ENCODE results near the gene CPT1A.

CPT1A gene

GRCh38 chr11:68710409-68710808, 131.3 kb downstream of the CPT1A start:
- DNase-seq (ENCODE audit: low read depth in 2 of 2) = no peak

- DNase-seq (ENCODE audit: low read depth in 2 of 2) = no peak
Observed at GRCh38 chr11:68709062-68709461, 132.7 kb downstream of the CPT1A start.

GRCh38 chr11:68707527-68707926, 134.2 kb downstream of the CPT1A start:
- DNase-seq (ENCODE audit: low read depth in 2 of 2) = no peak

- no peak for DNase-seq (ENCODE audit: low read depth in 2 of 2)
Observed at GRCh38 chr11:68704887-68705286, 136.8 kb downstream of the CPT1A start.

Measured in stimulated activated CD4-positive, alpha-beta T cell treated with anti-CD3 and anti-CD28 coated beads, Interleukin-1b, Interleukin-23, amount 100 ng/mL, for 4 hours (primary cell).